ENCODE results near the gene ASPSCR1. TPM values are rescaled to one million over a fixed set of nuclear protein-coding genes. Genes with fewer than 3 reads are reported as not detected.

Gene ASPSCR1
- total and polyA plus RNA-seq, 10 of the 15 experiments (the other 5 are each of a cell fraction or from before 2014, with no cell fraction given) = 1.5 to 48.4 (median 25.4) TPM

DNA sequence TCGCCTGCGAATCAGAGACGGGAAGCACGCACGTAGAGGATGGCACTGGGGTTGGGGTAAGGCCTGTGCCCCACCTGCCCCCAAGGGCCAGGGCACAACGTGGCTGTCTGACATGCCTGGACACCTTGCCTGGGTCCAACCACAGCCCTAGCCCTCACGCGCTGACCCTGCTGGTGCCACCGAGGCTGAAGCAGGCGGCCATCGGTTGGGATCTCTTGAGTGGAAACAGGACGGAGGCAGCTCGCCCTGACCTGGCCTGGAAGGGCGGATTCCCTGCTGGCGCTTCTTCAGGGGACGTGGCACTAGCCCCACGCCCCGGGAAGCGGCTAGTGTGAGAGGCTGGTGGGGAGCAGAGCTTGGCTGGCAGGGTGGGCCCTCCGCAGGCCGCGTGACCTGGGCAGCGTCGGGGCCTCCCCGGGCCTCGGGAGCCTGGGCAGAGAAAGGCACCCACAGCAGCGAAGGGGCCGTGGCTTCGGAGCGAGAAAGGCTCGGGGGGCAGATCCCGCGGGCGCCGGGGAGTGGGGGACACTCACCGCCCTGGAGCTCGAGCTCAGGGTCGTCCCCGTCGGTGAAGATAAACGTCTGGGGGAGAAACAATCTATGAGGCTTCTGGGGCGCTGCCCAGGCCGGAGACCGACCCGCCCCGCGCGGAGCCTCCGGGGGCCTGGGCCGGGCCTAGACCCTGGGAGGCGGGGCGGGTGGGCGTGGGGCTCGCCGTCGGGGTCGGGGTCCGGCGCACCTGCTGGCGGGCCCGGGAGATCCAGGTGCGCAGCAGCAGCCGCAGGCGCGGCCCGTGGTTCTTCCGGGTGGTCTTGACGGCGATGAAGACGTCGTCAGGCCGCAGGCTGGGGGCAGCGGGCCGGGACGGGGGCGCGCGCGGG lies 73.6 kb downstream of the ASPSCR1 start (continued):
- TF ChIP-seq E4F1 (IDR thresholded peaks at IDR 0.05; ENCODE audit: borderline replicate concordance, partially characterized antibody) (no peak), HDAC2 (IDR thresholded peaks at IDR 0.05) (no peak)
- TF ChIP-seq, protein P1, sequence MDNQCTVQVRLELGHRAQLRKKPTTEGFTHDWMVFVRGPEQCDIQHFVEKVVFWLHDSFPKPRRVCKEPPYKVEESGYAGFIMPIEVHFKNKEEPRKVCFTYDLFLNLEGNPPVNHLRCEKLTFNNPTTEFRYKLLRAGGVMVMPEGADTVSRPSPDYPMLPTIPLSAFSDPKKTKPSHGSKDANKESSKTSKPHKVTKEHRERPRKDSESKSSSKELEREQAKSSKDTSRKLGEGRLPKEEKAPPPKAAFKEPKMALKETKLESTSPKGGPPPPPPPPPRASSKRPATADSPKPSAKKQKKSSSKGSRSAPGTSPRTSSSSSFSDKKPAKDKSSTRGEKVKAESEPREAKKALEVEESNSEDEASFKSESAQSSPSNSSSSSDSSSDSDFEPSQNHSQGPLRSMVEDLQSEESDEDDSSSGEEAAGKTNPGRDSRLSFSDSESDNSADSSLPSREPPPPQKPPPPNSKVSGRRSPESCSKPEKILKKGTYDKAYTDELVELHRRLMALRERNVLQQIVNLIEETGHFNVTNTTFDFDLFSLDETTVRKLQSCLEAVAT (IDR thresholded peaks at IDR 0.05) = peak; percentile 71; the same call in 1 of the 2 replicates

GRCh38 chr17:82051776-82052637 lies 74.6 kb downstream of the ASPSCR1 start, which contains the start of the genes GPS1 and RFNG:
GPS1 (plus strand) TSS chr17:82051898; CDS start chr17:82051932, 34 bp downstream.
RFNG (minus strand) TSS chr17:82051811; CDS start chr17:82051766, 45 bp downstream.
- RAD21 ChIA-PET (ENCODE audit: unreplicated experiment) = interaction anchor here (1.0 kb wide), 1 partner anchor 54 kb away, joined by 3 read pairs; no protein-coding TSS in a partner anchor
- Histone ChIP-seq H3K9me3 (replicated peaks; ENCODE audit: control insufficient read depth, insufficient read depth, low read length) (no peaks in the 10 kb centered on the region), H3K79me2 (ENCODE audit: control insufficient read depth, insufficient read depth, low read length) (peaks cover 14% of the 10 kb centered on the region), H3K4me2 (ENCODE audit: control insufficient read depth, insufficient read depth) (peak within 1 kb of the TSS; percentile 90), H3K27ac (ENCODE audit: control insufficient read depth, insufficient read depth) (peak within 1 kb of the TSS; percentile 52), H4K20me1 (ENCODE audit: control insufficient read depth, insufficient read depth) (no peaks in the 10 kb centered on the region), H3K36me3 (ENCODE audit: control insufficient read depth in 2 of 2, insufficient read depth in 2 of 2, low read length in 1 of 2) (peaks cover 0 to 14% of the 10 kb centered on the region in 2 experiments), H3K27me3 (replicated peaks in 1 of 2; ENCODE audit: control insufficient read depth in 2 of 2, insufficient read depth in 2 of 2, low read length in 1 of 2) (no peaks in the 10 kb centered on the region), H3K4me3 (peak within 1 kb of the TSS; percentile 83), H3K9ac (ENCODE audit: control insufficient read depth, insufficient read depth, low read length) (peak within 1 kb of the TSS; percentile 80), H2AFZ (ENCODE audit: control insufficient read depth, low read depth, low read length) (peak within 1 kb of the TSS; percentile 47), H3K4me1 (ENCODE audit: control insufficient read depth, insufficient read depth, low read length) (peaks cover 4% of the 10 kb centered on the region)
- SMC1A ChIA-PET (ENCODE audit: uncharacterized antibody, unreplicated experiment) = interaction anchor here (0.7 to 1.2 kb wide), 2 partner anchors 21 to 29 kb away, joined by 3 to 4 read pairs; partner anchors contain the start of genes CENPX and LRRC45
- intact Hi-C loops (cut with micrococcal nuclease; ENCODE audit: unreplicated experiment) (loop anchor here (5.0 kb wide), 1 partner anchor 45 kb away; the partner anchor contains the start of gene FASN), in situ Hi-C loops (cut with MboI) (no loop called here)
- DNase-seq (ENCODE audit: low read depth, low spot score) (no peak), ATAC-seq (peak; percentile 94), FAIRE-seq (no peak)
- WGBS (ENCODE audit: insufficient coverage, insufficient replicate concordance, low lambda C conversion rate, missing lambda C conversion rate) = 4% methylated on average over 32 of the region's 94 CpGs
- CTCF ChIA-PET = interaction anchor here (0.6 to 1.2 kb wide), 2 partner anchors 14 to 16 kb away, joined by 3 to 4 read pairs; partner anchors contain the start of gene DCXR
- BruUV-seq (replicated peaks) = TSS peak; percentile 72
- POLR2A ChIA-PET = no interaction called here
- TF ChIP-seq CBFB (IDR thresholded peaks at IDR 0.05; ENCODE audit: low read depth) (no peak), KLF5 (IDR thresholded peaks at IDR 0.05; ENCODE audit: partially characterized antibody) (no peak), YBX1 (IDR thresholded peaks at IDR 0.05) (no peak), E4F1 (IDR thresholded peaks at IDR 0.05; ENCODE audit: borderline replicate concordance, partially characterized antibody) (no peak), STAT3 (IDR thresholded peaks at IDR 0.05; ENCODE audit: low read depth, low read length) (no peak), PAX5 (IDR thresholded peaks at IDR 0.05; ENCODE audit: borderline replicate concordance, low read depth, low read length) (0 out of 2 replicates have a peak, but pooled peaks have one; percentile 14)
- TF ChIP-seq, protein P2, sequence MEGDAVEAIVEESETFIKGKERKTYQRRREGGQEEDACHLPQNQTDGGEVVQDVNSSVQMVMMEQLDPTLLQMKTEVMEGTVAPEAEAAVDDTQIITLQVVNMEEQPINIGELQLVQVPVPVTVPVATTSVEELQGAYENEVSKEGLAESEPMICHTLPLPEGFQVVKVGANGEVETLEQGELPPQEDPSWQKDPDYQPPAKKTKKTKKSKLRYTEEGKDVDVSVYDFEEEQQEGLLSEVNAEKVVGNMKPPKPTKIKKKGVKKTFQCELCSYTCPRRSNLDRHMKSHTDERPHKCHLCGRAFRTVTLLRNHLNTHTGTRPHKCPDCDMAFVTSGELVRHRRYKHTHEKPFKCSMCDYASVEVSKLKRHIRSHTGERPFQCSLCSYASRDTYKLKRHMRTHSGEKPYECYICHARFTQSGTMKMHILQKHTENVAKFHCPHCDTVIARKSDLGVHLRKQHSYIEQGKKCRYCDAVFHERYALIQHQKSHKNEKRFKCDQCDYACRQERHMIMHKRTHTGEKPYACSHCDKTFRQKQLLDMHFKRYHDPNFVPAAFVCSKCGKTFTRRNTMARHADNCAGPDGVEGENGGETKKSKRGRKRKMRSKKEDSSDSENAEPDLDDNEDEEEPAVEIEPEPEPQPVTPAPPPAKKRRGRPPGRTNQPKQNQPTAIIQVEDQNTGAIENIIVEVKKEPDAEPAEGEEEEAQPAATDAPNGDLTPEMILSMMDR (IDR thresholded peaks at IDR 0.05 in 2 of 3, conservative IDR thresholded peaks at IDR 0.05 in 1 of 3; ENCODE audit: control insufficient read depth in 2 of 3, extremely low read depth in 1 of 3, insufficient read depth in 1 of 3, low read depth in 3 of 3, low read length in 3 of 3) = no peak
